ENCODE results near the gene PNPLA7. TPM values are rescaled to one million over a fixed set of nuclear protein-coding genes. Genes with fewer than 3 reads are reported as not detected.
A peak's percentile ranks its signal among the peaks of the same experiment; 100 is the strongest.

The PNPLA7 gene
- total and polyA plus RNA-seq, 2 of the 13 experiments (the other 11 are each of a cell fraction or from before 2014, with no cell fraction given), result 0.42 to 1.5 TPM

DNA sequence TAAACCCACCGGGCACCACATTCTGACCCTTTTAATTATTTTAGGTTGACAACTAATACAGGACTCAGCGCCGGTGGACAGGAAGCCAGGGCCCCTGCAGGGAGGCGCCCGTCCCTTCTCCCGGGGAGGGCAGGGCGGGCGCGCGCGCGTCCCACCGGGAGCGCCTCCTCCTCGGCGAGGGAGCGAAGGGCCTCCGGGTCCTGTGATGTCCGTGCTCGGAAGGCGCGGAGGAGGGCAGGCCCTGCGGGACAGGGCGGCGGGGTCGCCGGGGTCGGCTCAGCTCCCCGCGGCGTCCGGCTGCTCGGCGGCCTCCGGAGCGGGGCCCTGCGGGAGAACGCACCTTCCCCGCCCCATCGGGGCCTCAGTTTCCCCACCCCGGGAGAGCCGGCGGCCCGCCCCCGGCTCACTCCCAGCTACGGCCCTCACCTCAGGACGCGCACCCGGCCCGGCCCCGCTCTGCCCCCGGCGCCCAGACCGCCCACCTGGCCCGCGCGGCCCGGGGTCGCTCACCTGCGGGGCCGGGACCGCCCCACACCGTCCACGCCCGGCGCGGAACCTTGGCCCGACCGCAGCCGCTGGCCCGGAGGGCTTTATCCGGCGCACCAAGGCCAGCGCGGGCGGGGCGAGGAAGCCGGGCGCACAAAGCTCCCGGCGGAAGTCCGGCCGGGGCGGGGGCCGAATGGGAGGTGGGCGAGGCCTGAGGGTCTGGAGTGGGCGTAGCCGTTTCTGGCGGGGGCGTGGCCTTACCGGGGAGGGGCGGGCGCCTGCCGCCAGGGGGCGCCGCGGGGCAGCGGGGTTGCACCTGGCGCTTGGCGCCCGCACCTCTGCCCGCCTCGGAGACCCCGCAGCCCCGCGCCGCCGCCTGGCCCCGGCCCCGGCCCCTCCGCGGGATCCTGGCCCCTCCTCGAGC lies 127.3 kb downstream of the PNPLA7 start, which contains the start of the genes EXD3 and NOXA1 (continued):
- TF ChIP-seq KIAA2018 (CRISPR knock-in tag; IDR thresholded peaks at IDR 0.05; ENCODE audit: borderline replicate concordance), result no peak
- no peak for TF ChIP-seq ZNF136 (CRISPR knock-in tag; IDR thresholded peaks at IDR 0.05; ENCODE audit: low read depth)
- TF ChIP-seq MED8 (CRISPR knock-in tag; IDR thresholded peaks at IDR 0.05; ENCODE audit: insufficient replicate concordance), result peak; percentile 73
- peak; percentile 64 for TF ChIP-seq ESRRA (CRISPR knock-in tag; IDR thresholded peaks at IDR 0.05; ENCODE audit: low read depth)
- peak; percentile 60; the same call in 1 of the 2 replicates for TF ChIP-seq SRF (IDR thresholded peaks at IDR 0.05; ENCODE audit: low read depth, low read length)
- TF ChIP-seq SIN3A (IDR thresholded peaks at IDR 0.05; ENCODE audit: borderline replicate concordance, low read depth, low read length), result peak; percentile 82; the same call in 1 of the 2 replicates
- TF ChIP-seq ZNF691 (CRISPR knock-in tag; IDR thresholded peaks at IDR 0.05; ENCODE audit: borderline replicate concordance, low read depth), result peak; percentile 82; the same call in 1 of the 2 replicates
- no peak for TF ChIP-seq ZKSCAN5 (CRISPR knock-in tag; IDR thresholded peaks at IDR 0.05)
- TF ChIP-seq, protein P1, sequence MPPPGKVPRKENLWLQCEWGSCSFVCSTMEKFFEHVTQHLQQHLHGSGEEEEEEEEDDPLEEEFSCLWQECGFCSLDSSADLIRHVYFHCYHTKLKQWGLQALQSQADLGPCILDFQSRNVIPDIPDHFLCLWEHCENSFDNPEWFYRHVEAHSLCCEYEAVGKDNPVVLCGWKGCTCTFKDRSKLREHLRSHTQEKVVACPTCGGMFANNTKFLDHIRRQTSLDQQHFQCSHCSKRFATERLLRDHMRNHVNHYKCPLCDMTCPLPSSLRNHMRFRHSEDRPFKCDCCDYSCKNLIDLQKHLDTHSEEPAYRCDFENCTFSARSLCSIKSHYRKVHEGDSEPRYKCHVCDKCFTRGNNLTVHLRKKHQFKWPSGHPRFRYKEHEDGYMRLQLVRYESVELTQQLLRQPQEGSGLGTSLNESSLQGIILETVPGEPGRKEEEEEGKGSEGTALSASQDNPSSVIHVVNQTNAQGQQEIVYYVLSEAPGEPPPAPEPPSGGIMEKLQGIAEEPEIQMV (CRISPR knock-in tag; IDR thresholded peaks at IDR 0.05; ENCODE audit: low read depth), result peak; percentile 20; the same call in 1 of the 2 replicates
- peak; percentile 48; the same call in 1 of the 2 replicates for TF ChIP-seq FOSL2 (CRISPR knock-in tag; IDR thresholded peaks at IDR 0.05)
- peak; percentile 92 for TF ChIP-seq ZEB1 (IDR thresholded peaks at IDR 0.05; ENCODE audit: insufficient replicate concordance, low read depth)
- peak; percentile 86 for TF ChIP-seq YY1 (IDR thresholded peaks at IDR 0.05; ENCODE audit: insufficient read depth, insufficient replicate concordance, low read depth, low read length)
- no peak for TF ChIP-seq ZNF296 (CRISPR knock-in tag; conservative IDR thresholded peaks at IDR 0.05)
- peak; percentile 79 for TF ChIP-seq KMT2A (CRISPR knock-in tag; IDR thresholded peaks at IDR 0.05)
- TF ChIP-seq ZBTB14 (CRISPR knock-in tag; IDR thresholded peaks at IDR 0.05), result peak; percentile 64

Data from HepG2 (cell line).